NCI-H2107 treated with DMSO at 0.1 percent for 48 hours (cell line): Measurements from ENCODE around the gene GUCA1A.
"Not testable (repeated sequence)": the region's sequence is repeated elsewhere in the genome, so short reads cannot be mapped to it uniquely, and the experiment has no call there.

Experiments used
- DNase-seq: peaks from one replicate; lab custom pipeline; 2025; ENCODE audit not compliant: unreplicated experiment; lab: John Stamatoyannopoulos, UW

GUCA1A gene

DNA sequence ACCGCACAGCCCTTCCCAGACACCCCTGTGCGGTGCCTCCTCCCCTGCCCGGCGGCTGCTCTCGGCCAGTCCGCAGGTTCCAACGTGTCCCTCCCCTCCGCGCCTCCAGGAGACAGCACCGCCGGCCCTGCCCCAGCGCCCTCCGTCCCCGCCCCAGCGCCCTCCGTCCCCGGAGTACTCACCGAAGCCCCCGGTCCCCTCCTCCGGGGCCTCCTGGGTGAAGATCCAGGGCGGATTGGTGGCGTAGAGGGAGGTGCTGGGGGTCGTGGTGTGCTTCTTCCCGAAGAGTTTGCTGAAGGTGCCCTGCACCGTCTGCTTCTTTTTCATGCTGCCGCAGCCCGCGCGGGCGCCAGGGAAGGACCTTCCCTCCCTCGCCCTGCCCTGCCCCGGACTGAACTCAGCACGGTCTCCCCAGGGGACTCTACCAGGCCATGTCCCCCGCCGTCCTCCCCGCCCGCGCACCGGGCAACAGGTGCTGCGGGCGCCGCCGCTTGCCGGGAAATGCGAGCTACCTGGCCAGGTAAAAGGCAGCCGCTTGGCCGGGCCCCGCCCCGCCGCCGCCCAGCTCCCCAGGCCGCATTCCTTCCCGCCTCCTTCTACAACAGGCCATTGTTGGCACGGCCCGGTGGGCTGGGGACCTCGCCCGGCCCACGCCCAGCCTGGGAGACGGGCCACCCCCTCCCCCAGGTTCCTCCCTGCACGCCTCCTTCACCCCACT lies 30.9 kb upstream of the GUCA1A start, which contains the start of gene C6orf132:
TSS of gene C6orf132 (minus strand) at position 503 of the 718 bp plus-strand sequence. CDS start at position 327, 176 bp downstream.
- no peak for DNase-seq

- DNase-seq, result no peak
Observed at GRCh38 chr6:42147138-42147562, 26.0 kb upstream of the GUCA1A start.

GRCh38 chr6:42148058-42148457 lies 25.1 kb upstream of the GUCA1A start:
- DNase-seq, result no peak

- DNase-seq, result no peak
Observed at GRCh38 chr6:42150254-42150653, 22.9 kb upstream of the GUCA1A start.

DNA sequence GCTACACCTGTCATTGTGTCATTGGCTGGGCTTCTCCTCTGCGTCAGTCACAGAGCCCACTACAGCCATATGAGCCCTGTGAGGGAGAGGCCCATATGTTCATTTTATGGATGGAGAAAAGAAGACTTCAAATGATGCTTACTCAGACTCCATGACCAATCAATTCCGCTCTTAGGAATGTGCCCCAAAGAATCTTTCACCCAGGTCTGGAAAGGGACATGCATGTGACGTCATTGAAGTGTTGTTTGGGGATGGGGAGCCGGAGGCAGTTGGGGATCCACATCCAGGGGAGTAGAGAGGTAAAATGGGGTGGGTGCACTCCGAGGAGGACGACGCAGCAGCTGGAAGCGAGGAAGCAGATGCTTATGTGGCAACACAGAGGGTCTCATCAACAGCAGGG lies 21.1 kb upstream of the GUCA1A start:
- DNase-seq, result no peak

DNA sequence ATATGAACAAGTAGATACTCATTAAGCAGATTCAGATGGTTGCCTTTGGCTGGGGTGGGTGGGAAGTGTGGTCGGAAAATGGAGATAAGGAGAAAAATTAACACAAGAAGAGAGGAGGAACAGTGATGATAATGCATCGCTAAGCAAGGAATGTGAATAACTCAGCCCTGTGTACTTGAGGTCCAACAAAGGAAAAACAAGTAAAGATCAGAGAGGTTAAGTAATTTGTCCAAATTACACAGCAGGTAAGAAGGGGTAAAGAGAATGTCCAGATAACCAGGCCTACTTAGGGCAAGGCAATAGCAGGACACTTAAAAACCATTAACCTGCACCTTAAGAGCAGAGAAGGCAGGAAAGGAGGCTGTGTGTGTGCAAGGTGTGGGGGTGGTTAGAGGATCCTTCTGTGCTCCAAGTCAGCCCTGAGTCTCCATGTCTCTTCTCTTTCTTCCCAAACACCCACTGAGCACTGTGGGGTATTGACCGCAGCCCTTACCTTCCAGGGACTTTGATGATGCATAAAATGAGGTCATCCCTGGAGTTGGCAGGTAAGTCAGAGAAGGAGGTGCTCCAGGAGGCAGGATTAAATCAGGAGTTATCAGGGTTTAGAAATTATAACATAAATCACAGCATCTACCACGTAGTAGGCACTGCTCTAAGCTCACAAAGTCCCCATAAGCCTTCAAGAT lies 20.5 kb upstream of the GUCA1A start:
- DNase-seq, result not testable (repeated sequence)

DNA sequence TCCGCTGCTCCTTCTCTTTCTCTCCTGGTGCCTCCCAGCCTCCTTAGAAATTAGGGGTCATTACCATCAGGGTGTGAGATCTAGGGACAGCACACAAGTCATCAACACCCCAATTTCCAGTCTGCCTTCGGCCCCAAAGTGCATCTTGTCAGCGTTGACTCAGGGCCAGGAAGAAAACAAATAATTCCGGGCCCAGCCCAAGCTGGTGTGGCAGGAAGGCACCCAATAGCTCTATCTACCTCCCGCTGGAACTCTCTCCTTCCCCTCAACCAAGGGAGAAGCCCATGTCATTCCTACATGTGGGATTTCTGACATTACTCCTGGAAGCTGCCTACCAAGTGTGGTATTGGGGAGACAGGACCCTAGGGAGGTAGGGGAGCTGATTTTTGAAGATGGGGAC lies 19.2 kb upstream of the GUCA1A start:
- DNase-seq, result no peak

DNA sequence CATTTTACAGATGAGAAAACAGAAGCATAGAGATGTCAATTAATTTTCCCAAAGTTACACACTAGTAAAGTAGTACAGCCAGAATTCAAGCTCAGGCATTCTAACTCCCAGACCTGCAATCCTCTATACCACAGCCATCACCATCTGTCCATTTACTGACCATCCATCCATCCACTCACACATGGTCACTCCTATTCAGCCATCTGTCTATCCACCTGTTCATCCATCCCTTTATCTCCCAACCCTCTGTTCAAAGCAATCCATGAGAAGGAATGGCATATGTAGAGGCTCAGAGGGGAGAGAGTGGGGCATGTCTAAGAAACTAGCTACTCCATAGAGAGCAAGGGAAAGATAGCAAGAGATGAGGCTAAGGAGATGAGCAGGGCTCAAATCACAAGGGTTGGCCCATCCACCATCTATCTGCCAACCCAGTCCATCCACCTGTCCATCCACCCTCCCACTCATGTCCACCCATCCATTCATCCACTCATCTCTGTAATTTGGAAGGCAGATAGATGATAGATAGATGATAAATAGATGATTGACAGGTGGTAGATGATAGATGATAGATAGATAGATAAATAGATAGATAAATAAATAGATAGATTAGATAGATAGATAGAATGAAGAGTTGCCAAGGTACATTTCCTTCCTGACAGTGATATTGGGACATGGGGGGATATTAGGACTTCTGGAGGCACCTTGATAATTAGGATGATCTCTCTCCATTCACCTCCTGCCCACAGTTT lies 18.5 kb upstream of the GUCA1A start:
- DNase-seq, result no peak

DNA sequence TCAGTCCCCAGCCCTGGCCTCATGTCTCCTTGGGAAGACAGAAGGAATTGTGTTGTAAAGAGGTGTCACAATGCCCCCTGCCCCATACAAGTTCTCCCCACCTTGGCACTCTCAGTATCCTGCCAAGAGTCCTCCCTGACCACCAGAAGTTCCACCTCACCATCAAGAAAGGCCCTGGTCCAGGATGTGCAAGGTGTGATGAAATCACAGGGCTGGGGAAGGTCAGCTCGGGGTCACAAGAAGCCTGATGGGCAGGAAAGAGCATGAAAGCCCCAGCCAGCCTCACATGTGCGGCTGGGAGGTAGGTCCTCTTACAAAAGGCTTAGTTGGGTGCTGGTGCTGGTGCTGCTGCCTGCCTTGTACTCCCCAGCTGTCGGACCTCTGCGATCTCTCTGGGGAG lies 17.9 kb upstream of the GUCA1A start:
- DNase-seq, result no peak

- no peak for DNase-seq
Observed at GRCh38 chr6:42156638-42157037, 16.5 kb upstream of the GUCA1A start.

GRCh38 chr6:42158011-42158410 lies 15.2 kb upstream of the GUCA1A start:
- DNase-seq, result no peak

DNA sequence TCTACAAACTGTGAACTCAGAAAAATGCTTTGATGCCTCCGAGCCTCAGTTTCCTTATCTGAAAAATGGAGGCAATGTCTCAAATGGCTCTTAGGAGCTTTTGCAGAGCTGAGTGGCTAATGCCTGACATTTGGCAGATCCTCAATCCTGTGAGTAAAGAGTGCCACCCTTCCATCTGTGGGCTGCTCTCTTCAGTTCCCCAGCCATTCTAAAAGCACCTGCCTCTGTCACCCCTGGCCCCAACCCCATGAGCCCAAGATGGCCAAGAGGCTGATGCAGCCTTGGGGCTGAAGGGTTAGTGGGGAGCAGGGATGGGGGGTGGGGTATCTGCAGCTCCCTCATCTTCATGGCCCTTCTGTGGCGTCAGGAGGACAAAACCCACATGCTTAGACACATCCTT lies 14.5 kb upstream of the GUCA1A start:
- no peak for DNase-seq

DNA sequence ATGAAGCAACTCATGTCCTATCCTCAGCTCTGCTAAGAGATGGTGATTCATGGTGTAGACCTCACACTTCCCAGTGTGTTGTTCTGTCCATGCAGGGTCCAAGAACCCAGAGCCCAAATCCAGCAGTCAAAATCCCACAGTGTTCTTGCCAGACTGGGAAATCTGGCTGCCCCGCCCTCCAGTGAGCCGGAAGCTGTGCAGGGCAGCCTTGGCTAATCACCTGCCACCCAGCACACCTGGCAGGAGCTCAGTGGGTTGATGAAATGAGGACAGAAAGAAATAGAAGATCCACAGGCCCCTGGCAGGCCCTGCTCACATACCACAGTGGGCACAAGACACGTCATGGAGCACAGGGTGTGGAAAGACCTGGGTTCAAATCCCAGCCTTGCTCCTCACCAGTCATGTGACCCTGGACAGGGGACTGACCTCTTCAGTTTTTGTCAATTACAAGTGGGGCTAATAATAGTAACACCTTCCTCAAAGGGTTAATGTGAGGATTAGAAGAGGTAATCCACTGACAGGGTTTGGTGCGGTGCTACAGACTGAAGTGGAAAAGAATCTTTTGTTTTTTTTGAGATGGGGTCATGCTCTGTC lies 13.6 kb upstream of the GUCA1A start:
- DNase-seq, result no peak

DNA sequence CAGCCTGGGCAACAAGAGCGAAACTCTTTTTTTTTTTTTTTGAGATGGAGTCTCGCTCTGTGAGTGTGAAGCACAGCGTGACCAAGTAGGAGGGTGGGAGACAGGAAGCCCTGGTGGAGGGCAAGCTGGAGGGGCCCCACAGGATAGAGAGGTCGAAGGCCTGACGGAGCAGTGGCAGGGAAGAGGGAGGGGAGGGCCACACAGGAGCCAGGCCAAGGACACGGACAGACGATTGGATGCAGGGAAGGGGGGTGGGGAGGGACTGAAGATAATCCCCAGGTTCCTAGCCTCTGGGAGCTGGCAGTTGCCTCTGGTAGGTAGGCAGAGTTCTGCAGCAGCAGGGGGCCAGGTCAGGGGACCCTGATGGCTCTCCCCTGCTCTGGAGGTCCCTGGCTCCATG lies 10.8 kb upstream of the GUCA1A start:
- DNase-seq, result no peak

DNA sequence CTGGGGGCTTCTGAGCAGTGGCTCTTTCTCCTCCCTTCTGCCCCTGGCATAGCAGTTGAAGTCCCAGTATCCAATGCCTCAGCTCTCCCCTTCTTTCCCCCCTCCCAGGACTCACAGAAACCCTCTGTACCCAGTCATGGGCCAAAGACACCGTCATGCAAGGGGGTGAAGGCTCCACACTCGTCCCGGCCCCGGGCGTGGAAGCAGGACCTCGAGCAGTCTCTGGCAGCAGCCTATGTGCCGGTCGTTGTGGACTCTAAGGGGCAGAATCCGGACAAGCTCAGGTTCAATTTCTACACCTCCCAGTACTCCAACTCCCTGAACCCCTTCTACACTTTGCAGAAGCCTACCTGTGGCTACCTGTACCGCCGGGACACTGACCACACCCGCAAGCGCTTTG lies 10.4 kb upstream of the GUCA1A start:
- no peak for DNase-seq

DNA sequence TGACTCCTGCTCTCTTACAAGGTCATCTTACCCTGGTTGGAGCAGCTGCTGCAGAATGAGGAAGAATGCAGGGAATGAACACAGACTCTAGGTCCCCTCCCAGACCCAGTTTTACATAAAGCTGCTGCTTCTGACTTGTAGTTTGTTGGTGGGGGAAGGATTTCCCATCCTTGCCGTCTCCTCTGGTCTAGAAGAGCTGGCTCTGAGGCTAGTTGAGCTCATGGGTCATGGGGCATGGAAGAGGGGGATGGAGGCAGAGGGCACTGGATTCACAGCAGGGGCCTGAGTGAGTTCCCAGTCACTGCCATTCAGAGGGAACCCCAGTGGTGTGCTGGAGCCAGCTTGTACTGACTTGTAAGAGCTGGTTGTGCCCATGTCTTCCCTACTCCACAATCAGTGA lies 9.2 kb upstream of the GUCA1A start:
- DNase-seq, result no peak

DNA sequence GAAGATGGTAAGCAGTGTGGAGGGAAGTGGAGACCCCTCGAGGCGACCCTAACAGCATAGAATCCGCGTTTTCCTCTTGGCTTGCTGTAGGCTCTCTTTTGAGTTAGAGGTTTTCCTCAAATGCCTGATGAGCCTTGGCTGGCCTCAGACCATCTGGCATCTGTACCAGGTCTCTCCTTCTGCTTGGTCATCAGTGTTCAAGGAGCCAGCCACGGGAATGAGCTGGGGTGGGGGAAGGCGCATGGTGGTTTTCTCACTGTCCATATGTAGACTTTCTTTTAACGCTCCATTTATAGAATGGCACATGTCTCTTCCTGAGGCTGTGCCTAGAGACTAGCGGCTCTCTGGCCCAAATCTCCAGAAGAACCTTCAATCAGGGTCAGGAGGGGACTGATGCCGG lies 8.1 kb upstream of the GUCA1A start:
- no peak for DNase-seq

- peak; percentile 64 for DNase-seq
Observed at GRCh38 chr6:42166444-42167141, 6.6 kb upstream of the GUCA1A start.

- no peak for DNase-seq
Observed at GRCh38 chr6:42168650-42169049, 4.5 kb upstream of the GUCA1A start.

DNA sequence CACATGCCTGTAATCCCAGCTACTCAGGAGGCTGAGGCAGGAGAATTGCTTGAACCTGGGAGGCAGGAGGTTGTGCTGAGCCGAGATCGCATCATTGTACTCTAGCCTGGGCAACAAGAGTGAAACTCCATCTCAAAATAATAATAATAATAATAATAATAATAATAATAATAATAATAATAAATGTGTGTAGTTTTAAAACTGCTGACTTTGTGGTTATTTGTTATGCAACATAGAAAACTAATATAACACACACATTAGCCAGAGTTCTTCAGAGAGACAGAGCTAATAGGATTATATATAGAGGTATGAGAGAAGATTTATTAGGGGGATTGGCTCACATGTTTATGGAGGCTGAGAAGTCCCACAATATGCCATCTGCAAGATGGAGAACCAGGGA lies 3.4 kb upstream of the GUCA1A start:
- DNase-seq, result not testable (repeated sequence)
